ENCODE data around the gene BRD3.
"Not testable (repeated sequence)": the region's sequence is repeated elsewhere in the genome, so short reads cannot be mapped to it uniquely, and the experiment has no call there.

BRD3 gene

DNA sequence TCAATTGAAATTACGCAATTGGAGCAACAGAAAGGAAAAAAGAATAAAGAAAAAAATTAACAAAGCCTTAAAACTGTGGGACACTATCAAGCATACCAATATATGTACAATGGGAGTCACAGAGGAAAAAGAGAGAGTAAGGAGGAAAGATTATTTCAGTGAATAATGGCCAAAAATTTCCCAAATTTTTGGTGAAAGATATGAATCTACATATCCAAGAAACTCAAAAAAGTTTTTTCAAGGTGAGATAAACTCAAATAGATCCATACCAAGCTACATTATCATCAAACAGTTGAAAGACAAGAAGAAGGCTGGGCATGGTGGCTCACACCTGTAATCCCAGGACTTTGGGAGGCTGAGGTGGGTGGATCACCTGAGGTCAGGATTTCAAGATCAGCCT is 8.8 kb upstream of the BRD3 start:
- H3K4me3 ChIP-seq (ENCODE audit: low read length) = no peak overlapping the region
- H3K27ac ChIP-seq (ENCODE audit: low read length) = no peak overlapping the region
- no peaks in the 10 kb centered on the region for H3K4me1 ChIP-seq (ENCODE audit: low read length)
- no peaks in the 10 kb centered on the region for H4K20me1 ChIP-seq (ENCODE audit: insufficient read depth, low read length)
- H3K9ac ChIP-seq (ENCODE audit: low read length) = no peak overlapping the region
- no peak overlapping the region for H2AFZ ChIP-seq (ENCODE audit: low read depth, low read length)
- H3K36me3 ChIP-seq (replicated peaks; ENCODE audit: low read depth, low read length) = no peaks in the 10 kb centered on the region
- H3K4me2 ChIP-seq (ENCODE audit: low read length) = no peak overlapping the region
- TF ChIP-seq, protein P1, sequence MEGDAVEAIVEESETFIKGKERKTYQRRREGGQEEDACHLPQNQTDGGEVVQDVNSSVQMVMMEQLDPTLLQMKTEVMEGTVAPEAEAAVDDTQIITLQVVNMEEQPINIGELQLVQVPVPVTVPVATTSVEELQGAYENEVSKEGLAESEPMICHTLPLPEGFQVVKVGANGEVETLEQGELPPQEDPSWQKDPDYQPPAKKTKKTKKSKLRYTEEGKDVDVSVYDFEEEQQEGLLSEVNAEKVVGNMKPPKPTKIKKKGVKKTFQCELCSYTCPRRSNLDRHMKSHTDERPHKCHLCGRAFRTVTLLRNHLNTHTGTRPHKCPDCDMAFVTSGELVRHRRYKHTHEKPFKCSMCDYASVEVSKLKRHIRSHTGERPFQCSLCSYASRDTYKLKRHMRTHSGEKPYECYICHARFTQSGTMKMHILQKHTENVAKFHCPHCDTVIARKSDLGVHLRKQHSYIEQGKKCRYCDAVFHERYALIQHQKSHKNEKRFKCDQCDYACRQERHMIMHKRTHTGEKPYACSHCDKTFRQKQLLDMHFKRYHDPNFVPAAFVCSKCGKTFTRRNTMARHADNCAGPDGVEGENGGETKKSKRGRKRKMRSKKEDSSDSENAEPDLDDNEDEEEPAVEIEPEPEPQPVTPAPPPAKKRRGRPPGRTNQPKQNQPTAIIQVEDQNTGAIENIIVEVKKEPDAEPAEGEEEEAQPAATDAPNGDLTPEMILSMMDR (IDR thresholded peaks at IDR 0.05; ENCODE audit: low read depth, low read length) = no peak
- TF ChIP-seq EZH2phosphoT487 (IDR thresholded peaks at IDR 0.05; ENCODE audit: low read depth) = no peak
- H3K27me3 ChIP-seq (ENCODE audit: low read depth, low read length) = peaks cover 9% of the 10 kb centered on the region; the same call in 1 of the 2 replicates
- no peaks in the 10 kb centered on the region for H3K9me3 ChIP-seq (ENCODE audit: insufficient read depth, low read length)
- H3K79me2 ChIP-seq (ENCODE audit: low read length) = no peaks in the 10 kb centered on the region

- not testable (repeated sequence) for H3K27ac ChIP-seq (ENCODE audit: low read length); H3K4me1 ChIP-seq (ENCODE audit: low read length); H3K79me2 ChIP-seq (ENCODE audit: low read length)
These were observed 7.9 kb upstream of the BRD3 start for GRCh38 chr9:134075689-134076088.

GRCh38 chr9:134073500-134073899 is 5.7 kb upstream of the BRD3 start:
- no peak for TF ChIP-seq EZH2phosphoT487 (IDR thresholded peaks at IDR 0.05; ENCODE audit: low read depth)
- TF ChIP-seq, protein P1 (IDR thresholded peaks at IDR 0.05; ENCODE audit: low read depth, low read length) = no peak

More at GRCh38 chr9:134075689-134076088, 7.9 kb upstream of the BRD3 start:
- H2AFZ ChIP-seq (ENCODE audit: low read depth, low read length); H3K4me2 ChIP-seq (ENCODE audit: low read length); H4K20me1 ChIP-seq (ENCODE audit: insufficient read depth, low read length); H3K4me3 ChIP-seq (ENCODE audit: low read length); H3K9ac ChIP-seq (ENCODE audit: low read length); H3K36me3 ChIP-seq (replicated peaks; ENCODE audit: low read depth, low read length); H3K9me3 ChIP-seq (ENCODE audit: insufficient read depth, low read length): not testable (repeated sequence)
- peaks cover 18% of the 10 kb centered on the region for H3K27me3 ChIP-seq (ENCODE audit: low read depth, low read length)

GRCh38 chr9:134072683-134073082 is 4.9 kb upstream of the BRD3 start:
- H3K79me2 ChIP-seq (ENCODE audit: low read length); H2AFZ ChIP-seq (ENCODE audit: low read depth, low read length); H3K4me3 ChIP-seq (ENCODE audit: low read length); H4K20me1 ChIP-seq (ENCODE audit: insufficient read depth, low read length); H3K4me2 ChIP-seq (ENCODE audit: low read length); H3K4me1 ChIP-seq (ENCODE audit: low read length); H3K9ac ChIP-seq (ENCODE audit: low read length); H3K36me3 ChIP-seq (replicated peaks; ENCODE audit: low read depth, low read length); H3K27ac ChIP-seq (ENCODE audit: low read length); H3K9me3 ChIP-seq (ENCODE audit: insufficient read depth, low read length): not testable (repeated sequence)
- peaks cover 36% of the 10 kb centered on the region for H3K27me3 ChIP-seq (ENCODE audit: low read depth, low read length)

More at GRCh38 chr9:134073500-134073899, 5.7 kb upstream of the BRD3 start:
- Histone ChIP-seq H3K79me2 (ENCODE audit: low read length) (no peaks in the 10 kb centered on the region), H4K20me1 (ENCODE audit: insufficient read depth, low read length) (no peaks in the 10 kb centered on the region), H3K9me3 (ENCODE audit: insufficient read depth, low read length) (no peaks in the 10 kb centered on the region), H3K4me1 (ENCODE audit: low read length) (peaks cover 5% of the 10 kb centered on the region; the same call in 1 of the 2 replicates), H3K36me3 (replicated peaks; ENCODE audit: low read depth, low read length) (no peaks in the 10 kb centered on the region), H3K27me3 (ENCODE audit: low read depth, low read length) (peaks cover 36% of the 10 kb centered on the region), H3K9ac (ENCODE audit: low read length) (no peak overlapping the region), H3K4me3 (ENCODE audit: low read length) (no peak overlapping the region), H3K27ac (ENCODE audit: low read length) (no peak overlapping the region), H2AFZ (ENCODE audit: low read depth, low read length) (no peak overlapping the region), H3K4me2 (ENCODE audit: low read length) (no peak overlapping the region)

DNA sequence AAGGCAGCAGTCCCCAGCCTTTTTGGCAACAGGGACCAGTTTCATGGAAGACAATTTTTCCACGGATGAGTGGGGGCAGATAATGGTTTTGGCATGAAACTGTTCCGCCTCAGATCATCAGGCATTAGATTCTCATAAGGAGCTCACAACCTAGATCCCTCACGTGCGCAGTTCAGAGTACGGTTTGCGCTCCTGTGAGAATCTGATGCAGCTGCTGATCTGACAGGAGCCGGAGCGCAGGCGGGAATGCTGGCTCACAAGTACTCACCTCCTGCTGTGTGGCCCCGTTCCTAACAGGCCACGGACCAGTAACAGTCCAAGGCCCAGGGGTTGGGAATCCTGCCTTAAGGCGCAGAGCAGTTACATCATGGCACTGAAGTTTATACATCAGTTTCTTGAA is 3.3 kb upstream of the BRD3 start:
- H3K9me3 ChIP-seq (ENCODE audit: insufficient read depth, low read length) = no peaks in the 10 kb centered on the region
- no peak for TF ChIP-seq EZH2phosphoT487 (IDR thresholded peaks at IDR 0.05; ENCODE audit: low read depth)
- TF ChIP-seq, protein P1 (IDR thresholded peaks at IDR 0.05; ENCODE audit: low read depth, low read length) = no peak
- H3K27ac ChIP-seq (ENCODE audit: low read length) = no peak overlapping the region
- peaks cover 36% of the 10 kb centered on the region for H3K27me3 ChIP-seq (ENCODE audit: low read depth, low read length)
- H3K36me3 ChIP-seq (replicated peaks; ENCODE audit: low read depth, low read length) = no peaks in the 10 kb centered on the region
- no peak overlapping the region for H3K9ac ChIP-seq (ENCODE audit: low read length)
- peaks cover 11% of the 10 kb centered on the region for H3K79me2 ChIP-seq (ENCODE audit: low read length)
- H2AFZ ChIP-seq (ENCODE audit: low read depth, low read length) = no peak overlapping the region
- peaks cover 9% of the 10 kb centered on the region for H3K4me1 ChIP-seq (ENCODE audit: low read length)
- H3K4me3 ChIP-seq (ENCODE audit: low read length) = no peak overlapping the region
- peaks cover 3% of the 10 kb centered on the region; the same call in 1 of the 2 replicates for H4K20me1 ChIP-seq (ENCODE audit: insufficient read depth, low read length)
- H3K4me2 ChIP-seq (ENCODE audit: low read length) = no peak overlapping the region
